PC-9 (cell line): ENCODE results near the gene KLRC2. TPM values are rescaled to one million over a fixed set of nuclear protein-coding genes. Genes with fewer than 3 reads are reported as not detected.
"Not testable (repeated sequence)": the region's sequence is repeated elsewhere in the genome, so short reads cannot be mapped to it uniquely, and the experiment has no call there.

ENCODE experiments used
- Bru-seq: library from RNA; stranded (reverse); fragments of 400-500 nt; gene quantifications from one replicate; lab custom pipeline; 2021; lab: Mats Ljungman, UMichigan
- BruChase-seq, 2 experiments: library from RNA; stranded (reverse); fragments of 400-500 nt; gene quantifications; one replicate each; lab custom pipeline; 2021; lab: Mats Ljungman, UMichigan
- BruUV-seq: library from RNA; stranded (reverse); fragments of 400-500 nt; replicated peaks from 2 replicates; lab custom pipeline; 2021; lab: Mats Ljungman, UMichigan
- CTCF ChIA-PET: fragments of 300-600 bp; sonication (Branson Sonifier 250); formaldehyde crosslinking; loops from one replicate; lab custom pipeline; 2022; ENCODE audit warnings: antibody characterized with exemption; lab: Charles Lee
- POLR2A ChIA-PET: fragments of 300-600 bp; sonication (Branson Sonifier 250); formaldehyde crosslinking; loops from one replicate; lab custom pipeline; 2022; ENCODE audit warnings: antibody characterized with exemption; ENCODE audit not compliant: unreplicated experiment; lab: Charles Lee
- DNase-seq, 2 experiments: peaks; one replicate each; pipeline versions ENCODE4 v3.0.0 to v3.0.0-alpha.2; 2015 to 2022; ENCODE audit warnings: mixed read lengths in 1 of 2
- H2AFZ ChIP-seq: fragments of 200-600 bp; sonication (generic); 2 replicates; pipeline ENCODE4 v1.8.1; 2017; ENCODE audit warnings: antibody characterized with exemption
- H3F3A ChIP-seq: fragments of 200-600 bp; sonication (generic); 2 replicates; pipeline ENCODE4 v1.8.1; 2017; ENCODE audit warnings: antibody characterized with exemption, mild to moderate bottlenecking, low read depth; ENCODE audit not compliant: insufficient read depth
- H3K27ac ChIP-seq: fragments of 200-600 bp; sonication (generic); 2 replicates; pipeline ENCODE4 v1.6.1; 2016; ENCODE audit warnings: mixed run types
- H3K27me3 ChIP-seq: fragments of 200-600 bp; sonication (generic); 2 replicates; pipeline ENCODE4 v1.6.1; 2016; ENCODE audit warnings: low read depth, mixed run types; ENCODE audit not compliant: insufficient read depth
- H3K36me3 ChIP-seq: fragments of 200-600 bp; sonication (generic); 2 replicates; pipeline ENCODE4 v1.6.1; 2016; ENCODE audit warnings: low read depth, mixed run types
- H3K4me1 ChIP-seq: fragments of 200-600 bp; sonication (generic); replicated peaks from 2 replicates; pipeline ENCODE4 v1.6.1; 2016; ENCODE audit warnings: mixed run types; ENCODE audit not compliant: insufficient read depth
- H3K4me2 ChIP-seq: fragments of 200-600 bp; sonication (generic); 2 replicates; pipeline ENCODE4 v1.6.1; 2017; ENCODE audit warnings: mixed run types
- H3K4me3 ChIP-seq: fragments of 200-600 bp; sonication (generic); 2 replicates; pipeline ENCODE4 v1.6.1; 2016; ENCODE audit warnings: mixed run types
- H3K79me2 ChIP-seq: fragments of 200-600 bp; sonication (generic); 2 replicates; pipeline ENCODE4 v1.6.1; 2017; ENCODE audit warnings: low read depth, mixed run types
- H3K9me2 ChIP-seq: fragments of 200-600 bp; sonication (generic); 2 replicates; pipeline ENCODE4 v1.8.1; 2017; ENCODE audit warnings: mild to moderate bottlenecking; ENCODE audit not compliant: insufficient read depth
- H3K9me3 ChIP-seq: fragments of 200-600 bp; sonication (generic); 2 replicates; pipeline ENCODE4 v1.8.1; 2016; ENCODE audit warnings: low read depth; ENCODE audit not compliant: insufficient read depth
- H4K20me1 ChIP-seq: fragments of 200-600 bp; sonication (generic); 2 replicates; pipeline ENCODE4 v1.8.1; 2017; ENCODE audit not compliant: insufficient read depth
- CTCF ChIP-seq: fragments of 200-600 bp; sonication (generic); conservative IDR thresholded peaks from 2 replicates; pipeline ENCODE4 v1.6.1; 2017; ENCODE audit warnings: mixed run types, antibody characterized with exemption, mild to moderate bottlenecking, moderate library complexity
- EZH2 ChIP-seq: fragments of 200-600 bp; sonication (generic); IDR thresholded peaks from 2 replicates; pipeline ENCODE4 v1.8.0; 2017; ENCODE audit warnings: antibody characterized with exemption, low read depth
- intact Hi-C: fragments of 100-400 bp; cut with micrococcal nuclease; formaldehyde crosslinking; loops from one replicate; pipeline ENCODE4 v1.10.0; 2022; ENCODE audit not compliant: unreplicated experiment
- long read RNA-seq: library from polyadenylated mRNA; stranded (forward); transcript quantifications from one replicate; pipeline ENCODE4 v2.0.0, GENCODE V29; 2022
- total RNA-seq: library from RNA; stranded (reverse); gene quantifications from 2 replicates; pipeline ENCODE4 v1.2.3, GENCODE V29; 2021

The KLRC2 gene
- total RNA-seq (not detected in 2 replicates), Bru-seq, nascent RNA (percentile 9 among the genes with signal in this experiment), BruChase-seq, experiment 1, labeled RNA remaining after a 2-hour chase (percentile 13 among the genes with signal in this experiment), BruChase-seq, experiment 2, labeled RNA remaining after a 6-hour chase (percentile 6 among the genes with signal in this experiment)
- long read RNA-seq, result 0 reads

- H3K4me2 ChIP-seq, BruUV-seq, H3K27ac ChIP-seq: not testable (repeated sequence)
Observed at GRCh38 chr12:10435816-10436215, at the start of gene KLRC2. TSS of gene KLRC2 (minus strand) at chr12:10436010. CDS start at chr12:10435986, 24 bp downstream.

GRCh38 chr12:10481901-10482300, 46.1 kb upstream of the KLRC2 start:
- intact Hi-C loops, H2AFZ ChIP-seq, BruUV-seq, H3K36me3 ChIP-seq, H3K4me1 ChIP-seq, H4K20me1 ChIP-seq, H3F3A ChIP-seq, POLR2A ChIA-PET, CTCF ChIA-PET, H3K9me3 ChIP-seq, H3K79me2 ChIP-seq, H3K4me3 ChIP-seq, H3K27me3 ChIP-seq, H3K9me2 ChIP-seq, H3K4me2 ChIP-seq, H3K27ac ChIP-seq, DNase-seq: not testable (repeated sequence)

More at GRCh38 chr12:10435816-10436215, at the start of gene KLRC2:
- DNase-seq, H3K79me2 ChIP-seq, H3F3A ChIP-seq, H2AFZ ChIP-seq, intact Hi-C loops, H3K36me3 ChIP-seq, H3K4me3 ChIP-seq, H3K4me1 ChIP-seq, H3K27me3 ChIP-seq, CTCF ChIA-PET, H3K9me2 ChIP-seq, H3K9me3 ChIP-seq, H4K20me1 ChIP-seq: not testable (repeated sequence)
- POLR2A ChIA-PET, result interaction anchor here (0.5 kb wide), 1 partner anchor 15 kb away, joined by 6 read pairs; the partner anchor contains the start of gene KLRC3

- H3K4me1 ChIP-seq, H3K9me2 ChIP-seq, H3K9me3 ChIP-seq, H3K27ac ChIP-seq, H3K4me2 ChIP-seq, CTCF ChIA-PET, H3K36me3 ChIP-seq, POLR2A ChIA-PET, H3K4me3 ChIP-seq, DNase-seq, BruUV-seq, H4K20me1 ChIP-seq, H2AFZ ChIP-seq, H3K27me3 ChIP-seq, intact Hi-C loops, H3K79me2 ChIP-seq, H3F3A ChIP-seq: not testable (repeated sequence)
Observed at GRCh38 chr12:10472808-10473207, 37.0 kb upstream of the KLRC2 start.

GRCh38 chr12:10469701-10470100, 33.9 kb upstream of the KLRC2 start:
- no peak for DNase-seq
- no peaks in the 10 kb centered on the region for H3K4me1 ChIP-seq
- BruUV-seq, result no TSS peak
- no peak overlapping the region for H3K4me3 ChIP-seq
- H4K20me1 ChIP-seq, result no peaks in the 10 kb centered on the region
- no peaks in the 10 kb centered on the region for H3K9me3 ChIP-seq
- no peak overlapping the region for H2AFZ ChIP-seq
- no peak overlapping the region for H3K4me2 ChIP-seq
- no peaks in the 10 kb centered on the region for H3K79me2 ChIP-seq
- ChIA-PET POLR2A (no interaction called here), CTCF (no interaction called here)
- H3K36me3 ChIP-seq, result no peaks in the 10 kb centered on the region
- H3K27ac ChIP-seq, result no peak overlapping the region
- no peaks in the 10 kb centered on the region for H3K9me2 ChIP-seq
- intact Hi-C loops, result no loop called here
- TF ChIP-seq EZH2, result no peak
- no peak for TF ChIP-seq CTCF
- no peaks in the 10 kb centered on the region for H3F3A ChIP-seq
- no peaks in the 10 kb centered on the region for H3K27me3 ChIP-seq
